Tibial nerve (tissue), 4 donors: ENCODE results near the gene LRG1. TPM values are rescaled to one million over a fixed set of nuclear protein-coding genes. Genes with fewer than 3 reads are reported as not detected.
A peak's percentile ranks its signal among the peaks of the same experiment; 100 is the strongest.

ENCODE experiments used
- DNase-seq, 2 donors: peaks; one replicate each; pipeline ENCODE4 v3.0.0-alpha.2; 2019; ENCODE audit warnings: low spot score in 2 of 2
- H3K27ac ChIP-seq, 4 donors: fragments of 200-600 bp; sonication (generic) in 3 of 4; one replicate each; pipeline ENCODE4 v1.5.1; 2017 to 2019; ENCODE audit warnings: mild to moderate bottlenecking in 1 of 4
- H3K27me3 ChIP-seq, 2 donors: fragments of 200-600 bp; sonication (generic) in 1 of 2; one replicate each; pipeline versions ENCODE4 v1.5.1 to v1.6.0; 2017 to 2019
- H3K36me3 ChIP-seq, 3 donors: fragments of 200-600 bp; sonication (generic); one replicate each; pipeline ENCODE4 v1.5.1; 2018 to 2019
- H3K4me1 ChIP-seq, 4 donors: fragments of 200-600 bp; sonication (generic) in 3 of 4; one replicate each; pipeline ENCODE4 v1.5.1; 2017 to 2019
- H3K4me3 ChIP-seq, 4 donors: fragments of 200-600 bp; sonication (generic) in 3 of 4; one replicate each; pipeline ENCODE4 v1.5.1; 2017 to 2019; ENCODE audit warnings: mild to moderate bottlenecking in 1 of 4, moderate library complexity in 1 of 4
- H3K9me3 ChIP-seq, 4 donors: fragments of 200-600 bp; sonication (generic) in 3 of 4; one replicate each; pipeline ENCODE4 v1.5.1; 2017 to 2019
- EP300 ChIP-seq, 2 donors: sonication (generic); formaldehyde crosslinking; IDR thresholded peaks; one replicate each; pipeline ENCODE4 v1.6.1; 2017; ENCODE audit warnings: antibody characterized with exemption in 2 of 2, mild to moderate bottlenecking in 1 of 2
- POLR2A ChIP-seq, 2 donors: fragments of 450-650 bp; IDR thresholded peaks; one replicate each; pipeline ENCODE4 v1.6.1; 2017; ENCODE audit warnings: antibody characterized with exemption in 2 of 2, mild to moderate bottlenecking in 2 of 2, moderate library complexity in 2 of 2
- WGBS, 2 donors: methylation state at CpG; one replicate each; pipeline ENCODE4 v1.1.5; 2018; 5-methylcytosine and 5-hydroxymethylcytosine counted together
- total RNA-seq, 4 donors: library from RNA; depleted of rRNA; stranded (reverse); fragments of >200 nt; gene quantifications; one replicate each; pipeline ENCODE4 v1.1.0, GENCODE V29; 2016
- TF ChIP-seq, protein P1 (sequence below), 5 experiments: fragments of 200-600 bp in 3 of 5; fragments of 450-650 bp in 2 of 5; sonication (generic) in 3 of 5; IDR thresholded peaks; one replicate each; pipeline ENCODE4 v1.5.1; 2016 to 2019; ENCODE audit warnings: antibody characterized with exemption in 5 of 5, mild to moderate bottlenecking in 3 of 5, moderate library complexity in 2 of 5

The LRG1 gene
- total RNA-seq, 4 donors from 2014 or later: 0.66 to 2.5 (median 1.4) TPM

- Histone ChIP-seq H3K4me1 (peaks cover 0 to 35% (median 14%) of the 10 kb centered on the region in 4 donors), H3K27ac (no peak overlapping the region), H3K27me3 (peaks cover 0 to 87% of the 10 kb centered on the region in 2 donors), H3K4me3 (peak overlapping the region in 1 of 4 donors; percentile 45), H3K36me3 (no peaks in the 10 kb centered on the region), H3K9me3 (no peaks in the 10 kb centered on the region)
- DNase-seq: no peak
- TF ChIP-seq, protein P1, sequence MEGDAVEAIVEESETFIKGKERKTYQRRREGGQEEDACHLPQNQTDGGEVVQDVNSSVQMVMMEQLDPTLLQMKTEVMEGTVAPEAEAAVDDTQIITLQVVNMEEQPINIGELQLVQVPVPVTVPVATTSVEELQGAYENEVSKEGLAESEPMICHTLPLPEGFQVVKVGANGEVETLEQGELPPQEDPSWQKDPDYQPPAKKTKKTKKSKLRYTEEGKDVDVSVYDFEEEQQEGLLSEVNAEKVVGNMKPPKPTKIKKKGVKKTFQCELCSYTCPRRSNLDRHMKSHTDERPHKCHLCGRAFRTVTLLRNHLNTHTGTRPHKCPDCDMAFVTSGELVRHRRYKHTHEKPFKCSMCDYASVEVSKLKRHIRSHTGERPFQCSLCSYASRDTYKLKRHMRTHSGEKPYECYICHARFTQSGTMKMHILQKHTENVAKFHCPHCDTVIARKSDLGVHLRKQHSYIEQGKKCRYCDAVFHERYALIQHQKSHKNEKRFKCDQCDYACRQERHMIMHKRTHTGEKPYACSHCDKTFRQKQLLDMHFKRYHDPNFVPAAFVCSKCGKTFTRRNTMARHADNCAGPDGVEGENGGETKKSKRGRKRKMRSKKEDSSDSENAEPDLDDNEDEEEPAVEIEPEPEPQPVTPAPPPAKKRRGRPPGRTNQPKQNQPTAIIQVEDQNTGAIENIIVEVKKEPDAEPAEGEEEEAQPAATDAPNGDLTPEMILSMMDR (IDR thresholded peaks at IDR 0.05): no peak
- no peak for TF ChIP-seq EP300 (IDR thresholded peaks at IDR 0.05)
- no peak for TF ChIP-seq POLR2A (IDR thresholded peaks at IDR 0.05)
- 25 to 45% methylated on average over 15 to 30 of the region's 57 CpGs for WGBS, 2 donors
Measured at GRCh38 chr19:4581666-4582553, 42.1 kb upstream of the LRG1 start.

- Histone ChIP-seq H3K4me3 (peak overlapping the region in 1 of 4 donors; percentile 45), H3K27me3 (peaks cover 0 to 79% of the 10 kb centered on the region in 2 donors), H3K9me3 (no peaks in the 10 kb centered on the region), H3K4me1 (peaks cover 0 to 35% (median 14%) of the 10 kb centered on the region in 4 donors), H3K27ac (peak overlapping the region in 1 of 4 donors; percentile 45), H3K36me3 (no peaks in the 10 kb centered on the region)
- DNase-seq: no peak
- 1% methylated on average over 13 to 15 of the region's 62 CpGs for WGBS, 2 donors
- TF ChIP-seq POLR2A (IDR thresholded peaks at IDR 0.05): no peak
- TF ChIP-seq, protein P1 (IDR thresholded peaks at IDR 0.05): no peak
- no peak for TF ChIP-seq EP300 (IDR thresholded peaks at IDR 0.05)
Measured at GRCh38 chr19:4580961-4581665, 41.3 kb upstream of the LRG1 start.

DNA sequence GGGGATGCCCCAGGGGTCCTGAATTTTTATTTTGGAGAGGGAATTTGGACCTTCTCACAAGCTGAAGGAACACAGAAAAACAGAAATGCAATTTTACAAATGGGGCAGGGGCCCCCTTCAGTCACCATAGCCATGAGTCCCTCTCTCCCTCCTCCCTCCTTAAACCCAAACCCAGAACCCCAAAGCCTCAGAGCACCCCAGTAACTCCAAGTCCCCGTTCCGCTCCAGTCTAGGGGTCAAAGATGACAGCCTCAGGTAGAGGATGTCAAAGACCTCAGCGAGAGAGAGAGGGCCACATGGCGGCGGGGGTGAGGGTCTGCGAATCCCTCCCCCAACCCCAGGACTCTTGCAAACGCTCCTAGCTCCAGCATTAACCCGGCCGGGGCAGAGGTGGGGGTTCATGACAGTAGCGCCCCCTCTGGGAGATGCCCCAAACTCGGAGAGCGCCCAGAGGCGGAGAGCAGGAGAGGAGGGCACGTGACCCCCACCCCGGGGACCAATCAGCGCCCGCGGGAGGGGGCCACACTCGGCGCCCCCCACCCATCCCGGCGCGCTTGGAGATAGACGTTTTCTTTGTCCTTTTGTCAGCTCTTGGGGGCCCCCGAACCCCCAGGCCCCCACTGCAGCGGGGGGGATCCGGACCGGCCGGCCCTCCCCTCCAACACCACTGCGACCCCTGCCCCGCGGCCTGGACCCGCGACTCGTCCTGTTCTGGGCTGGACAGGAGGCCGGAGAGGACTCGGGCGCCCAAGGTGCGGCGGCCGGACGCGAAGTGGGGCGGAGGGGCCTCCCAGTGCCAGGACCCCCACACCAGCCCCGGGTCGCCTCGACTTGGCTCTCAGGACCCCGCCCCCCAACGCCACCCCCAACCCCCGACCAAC is 40.4 kb upstream of the LRG1 start:
- H3K27ac ChIP-seq: peak overlapping the region in 1 of 4 donors; percentile 45
- WGBS, 2 donors: 7 to 23% methylated on average over 10 to 38 of the region's 50 CpGs
- no peaks in the 10 kb centered on the region for H3K36me3 ChIP-seq
- H3K4me1 ChIP-seq: peaks cover 0 to 43% (median 16%) of the 10 kb centered on the region in 4 donors
- peaks cover 0 to 77% of the 10 kb centered on the region in 2 donors for H3K27me3 ChIP-seq
- TF ChIP-seq, protein P1 (IDR thresholded peaks at IDR 0.05): no peak
- TF ChIP-seq POLR2A (IDR thresholded peaks at IDR 0.05) (no peak), EP300 (IDR thresholded peaks at IDR 0.05) (no peak)
- no peaks in the 10 kb centered on the region for H3K9me3 ChIP-seq
- DNase-seq: no peak
- H3K4me3 ChIP-seq: peak overlapping the region in 2 of 4 donors; percentile 1 to 45

- no peak for DNase-seq
- H3K27ac ChIP-seq: no peak overlapping the region
- TF ChIP-seq POLR2A (IDR thresholded peaks at IDR 0.05) (no peak), EP300 (IDR thresholded peaks at IDR 0.05) (no peak)
- TF ChIP-seq, protein P1 (IDR thresholded peaks at IDR 0.05): no peak
- H3K36me3 ChIP-seq: no peaks in the 10 kb centered on the region
- peaks cover 0 to 76% of the 10 kb centered on the region in 2 donors for H3K27me3 ChIP-seq
- H3K9me3 ChIP-seq: no peaks in the 10 kb centered on the region
- 60 to 64% methylated on average over 7 to 8 of the region's 8 CpGs for WGBS, 2 donors
- H3K4me1 ChIP-seq: peaks cover 0 to 43% (median 15%) of the 10 kb centered on the region in 4 donors
- no peak overlapping the region for H3K4me3 ChIP-seq
Measured at GRCh38 chr19:4579389-4579788, 39.6 kb upstream of the LRG1 start.
